Body of pancreas (tissue), 4 donors: ENCODE measurements around the gene ALDH1A1. TPM values are rescaled to one million over a fixed set of nuclear protein-coding genes. Genes with fewer than 3 reads are reported as not detected.

Source experiments
- ATAC-seq: fragments of 150-250 bp; one replicate; pipeline ENCODE4 v1.9.1; 2016
- DNase-seq, 4 donors: peaks; one replicate each; pipeline ENCODE4 v3.0.0-alpha.2; 2019
- H3K27ac ChIP-seq, 4 donors: fragments of 200-600 bp; sonication (generic); 1 replicate in 3 of 4; 2 replicates in 1 of 4; pipeline versions ENCODE4 v1.5.1 to v1.6.1; 2016 to 2019; ENCODE audit warnings: mild to moderate bottlenecking in 1 of 4, mixed read lengths in 1 of 4, moderate library complexity in 1 of 4
- H3K27me3 ChIP-seq, 2 donors: fragments of 200-600 bp; sonication (generic); one replicate each; pipeline ENCODE4 v1.6.0; 2016; ENCODE audit warnings: mild to moderate bottlenecking in 1 of 2
- H3K36me3 ChIP-seq, 2 donors: fragments of 200-600 bp; sonication (generic); replicated peaks in 1 of 2; 2 replicates each; pipeline ENCODE4 v1.5.1; 2016; ENCODE audit warnings: low read depth in 2 of 2; ENCODE audit not compliant: insufficient read depth in 1 of 2
- H3K4me1 ChIP-seq: fragments of 200-600 bp; sonication (generic); one replicate; pipeline ENCODE4 v1.6.0; 2016
- H3K4me3 ChIP-seq, 2 donors: fragments of 200-600 bp; sonication (generic); 1 replicate in 1 of 2; 2 replicates in 1 of 2; pipeline ENCODE4 v1.5.1; 2016 to 2019
- H3K9me3 ChIP-seq, 3 donors: fragments of 200-600 bp; sonication (generic); 1 replicate in 2 of 3; 2 replicates in 1 of 3; pipeline ENCODE4 v1.5.1; 2016
- CTCF ChIP-seq, 7 experiments: fragments of 450-650 bp in 4 of 7; fragments of 200-600 bp in 3 of 7; sonication (generic) in 3 of 7; IDR thresholded peaks; one replicate each; pipeline ENCODE4 v1.5.1; 2016 to 2019; ENCODE audit warnings: antibody characterized with exemption in 7 of 7
- POLR2A ChIP-seq, 3 donors: fragments of 450-650 bp; IDR thresholded peaks; one replicate each; pipeline ENCODE4 v1.6.1; 2016; ENCODE audit warnings: antibody characterized with exemption in 3 of 3, mild to moderate bottlenecking in 2 of 3
- WGBS, 2 donors: methylation state at CpG; one replicate each; pipeline ENCODE4 v1.1.5; 2017; 5-methylcytosine and 5-hydroxymethylcytosine counted together
- intact Hi-C: fragments of 100-400 bp; cut with DNase I; formaldehyde crosslinking; loops from one replicate; pipeline ENCODE4 v1.15.1; 2023
- total RNA-seq, 2 donors: library from RNA; depleted of rRNA; stranded (reverse); fragments of >200 nt; gene quantifications; one replicate each; pipeline ENCODE4 v1.1.0, GENCODE V29; 2016

ALDH1A1 gene
- total RNA-seq, 2 donors from 2014 or later: 87.7 to 184 TPM

GRCh38 chr9:72897069-72897649 lies 55.7 kb downstream of the ALDH1A1 start:
- Histone ChIP-seq H3K4me1 (no peaks in the 10 kb centered on the region), H3K9me3 (no peaks in the 10 kb centered on the region), H3K4me3 (no peak overlapping the region), H3K27me3 (no peaks in the 10 kb centered on the region), H3K36me3 (peaks cover 0 to 1% of the 10 kb centered on the region in 2 donors), H3K27ac (no peak overlapping the region)
- TF ChIP-seq POLR2A (IDR thresholded peaks at IDR 0.05) (no peak), CTCF (IDR thresholded peaks at IDR 0.05) (no peak)
- 84 to 94% methylated on average over 3 of the region's 3 CpGs for WGBS, 2 donors
- intact Hi-C loops: no loop called here
- DNase-seq (no peak), ATAC-seq (no peak)

GRCh38 chr9:72896439-72896838 lies 56.4 kb downstream of the ALDH1A1 start:
- Histone ChIP-seq H3K27me3 (no peaks in the 10 kb centered on the region), H3K4me3 (no peak overlapping the region), H3K9me3 (no peaks in the 10 kb centered on the region), H3K36me3 (peaks cover 0 to 1% of the 10 kb centered on the region in 2 donors), H3K27ac (no peak overlapping the region), H3K4me1 (no peaks in the 10 kb centered on the region)
- TF ChIP-seq POLR2A (IDR thresholded peaks at IDR 0.05): no peak
- TF ChIP-seq CTCF (IDR thresholded peaks at IDR 0.05): no peak
- DNase-seq (no peak), ATAC-seq (no peak)
- 80 to 83% methylated on average over 1 of the region's 1 CpG for WGBS, 2 donors
- intact Hi-C loops: no loop called here

- Histone ChIP-seq H3K36me3 (peaks cover 0 to 1% of the 10 kb centered on the region in 2 donors), H3K4me3 (no peak overlapping the region), H3K27ac (no peak overlapping the region), H3K9me3 (no peaks in the 10 kb centered on the region), H3K4me1 (no peaks in the 10 kb centered on the region), H3K27me3 (no peaks in the 10 kb centered on the region)
- DNase-seq (no peak), ATAC-seq (no peak)
- 89 to 99% methylated on average over 2 of the region's 2 CpGs for WGBS, 2 donors
- TF ChIP-seq CTCF (IDR thresholded peaks at IDR 0.05) (no peak), POLR2A (IDR thresholded peaks at IDR 0.05) (no peak)
- intact Hi-C loops: no loop called here
These were observed 57.7 kb downstream of the ALDH1A1 start for GRCh38 chr9:72895122-72895521.

- no peaks in the 10 kb centered on the region for H3K9me3 ChIP-seq
- no peaks in the 10 kb centered on the region for H3K27me3 ChIP-seq
- WGBS, 2 donors: 95 to 96% methylated on average over 5 of the region's 5 CpGs
- TF ChIP-seq CTCF (IDR thresholded peaks at IDR 0.05) (no peak), POLR2A (IDR thresholded peaks at IDR 0.05) (no peak)
- no peak overlapping the region for H3K4me3 ChIP-seq
- H3K27ac ChIP-seq: no peak overlapping the region
- intact Hi-C loops: no loop called here
- DNase-seq: no peak
- no peak for ATAC-seq
- H3K36me3 ChIP-seq: peaks cover 0 to 4% of the 10 kb centered on the region in 2 donors
- H3K4me1 ChIP-seq: no peaks in the 10 kb centered on the region
These were observed 58.5 kb downstream of the ALDH1A1 start for GRCh38 chr9:72894342-72894741.

GRCh38 chr9:72893437-72893836 lies 59.4 kb downstream of the ALDH1A1 start:
- intact Hi-C loops: no loop called here
- 92 to 93% methylated on average over 1 of the region's 1 CpG for WGBS, 2 donors
- peaks cover 0 to 5% of the 10 kb centered on the region in 2 donors for H3K36me3 ChIP-seq
- H3K27me3 ChIP-seq: no peaks in the 10 kb centered on the region
- TF ChIP-seq POLR2A (IDR thresholded peaks at IDR 0.05) (no peak), CTCF (IDR thresholded peaks at IDR 0.05) (no peak)
- H3K27ac ChIP-seq: no peak overlapping the region
- H3K4me1 ChIP-seq: no peaks in the 10 kb centered on the region
- DNase-seq: no peak
- peak; percentile 9 for ATAC-seq
- H3K4me3 ChIP-seq: no peak overlapping the region
- no peaks in the 10 kb centered on the region for H3K9me3 ChIP-seq
